IMR-90 (cell line): ENCODE results near the gene DSE. TPM values are rescaled to one million over a fixed set of nuclear protein-coding genes. Genes with fewer than 3 reads are reported as not detected.

Source experiments
- ATAC-seq: fragments of 200-7000 bp; cut with Tn5 transposase; 2 replicates; pipeline ENCODE4 v1.9.1; 2020; ENCODE audit warnings: low read depth, mild to moderate bottlenecking, moderate library complexity
- BruUV-seq: library from RNA; stranded (reverse); fragments of 400-500 nt; replicated peaks from 2 replicates; lab custom pipeline; 2021; lab: Mats Ljungman, UMichigan
- CTCF ChIA-PET: fragments of 300-600 bp; formaldehyde crosslinking; extraction: SDS; loops from one replicate; lab custom pipeline; 2021; ENCODE audit warnings: antibody characterized with exemption; lab: Yijun Ruan, JAX
- POLR2A ChIA-PET: fragments of 300-600 bp; sonication (Branson Sonifier 250); formaldehyde crosslinking; loops from one replicate; lab custom pipeline; 2022; ENCODE audit warnings: antibody characterized with exemption; ENCODE audit not compliant: unreplicated experiment; lab: Charles Lee
- DNase-seq: peaks from one replicate; pipeline ENCODE4 v3.0.0; 2013
- H2AFZ ChIP-seq: replicated peaks from 2 replicates; pipeline ENCODE3; 2013; ENCODE audit warnings: low read length, mild to moderate bottlenecking; ENCODE audit not compliant: poor library complexity
- H2AK5ac ChIP-seq: 2 replicates; pipeline ENCODE4 v1.6.1; 2013; ENCODE audit warnings: low read depth, low read length, inconsistent platforms
- H2AK9ac ChIP-seq: replicated peaks from 2 replicates; pipeline ENCODE3; 2013; ENCODE audit warnings: mild to moderate bottlenecking, low read depth, low read length, moderate library complexity; ENCODE audit not compliant: poor library complexity
- H2BK120ac ChIP-seq: 2 replicates; pipeline ENCODE4 v1.6.1; 2013; ENCODE audit warnings: low read depth, low read length, inconsistent platforms
- H2BK15ac ChIP-seq: 3 replicates; pipeline ENCODE4 v1.6.1; 2013; ENCODE audit warnings: low read depth, low read length, inconsistent platforms
- H2BK20ac ChIP-seq: 2 replicates; pipeline ENCODE4 v1.6.1; 2013; ENCODE audit warnings: low read depth, mild to moderate bottlenecking, inconsistent platforms, low read length, moderate library complexity
- H2BK5ac ChIP-seq: 2 replicates; pipeline ENCODE4 v1.6.1; 2013; ENCODE audit warnings: mild to moderate bottlenecking, low read depth, low read length, inconsistent platforms; ENCODE audit not compliant: poor library complexity, severe bottlenecking
- H3K14ac ChIP-seq: replicated peaks from 2 replicates; pipeline ENCODE4 v1.6.1; 2013; ENCODE audit warnings: low read depth, low read length, inconsistent platforms
- H3K18ac ChIP-seq: 2 replicates; pipeline ENCODE4 v1.6.1; 2013; ENCODE audit warnings: low read depth, low read length, control low read depth
- H3K23ac ChIP-seq: 2 replicates; pipeline ENCODE4 v1.6.1; 2013; ENCODE audit warnings: low read depth, low read length, inconsistent platforms
- H3K27ac ChIP-seq: 2 replicates; pipeline ENCODE4 v1.5.1; 2013; ENCODE audit warnings: mild to moderate bottlenecking, control low read depth, low read length; ENCODE audit not compliant: insufficient read depth
- H3K27me3 ChIP-seq: 2 replicates; pipeline ENCODE4 v1.6.1; 2013; ENCODE audit warnings: low read length; ENCODE audit not compliant: control insufficient read depth, insufficient read depth
- H3K36me3 ChIP-seq: 2 replicates; pipeline ENCODE4 v1.6.1; 2013; ENCODE audit warnings: low read length, mixed read lengths; ENCODE audit not compliant: control insufficient read depth, insufficient read depth
- H3K4ac ChIP-seq: 2 replicates; pipeline ENCODE4 v1.6.1; 2013; ENCODE audit warnings: low read depth, low read length, inconsistent platforms
- H3K4me1 ChIP-seq: 2 replicates; pipeline ENCODE4 v1.6.1; 2013; ENCODE audit warnings: low read length, mixed read lengths; ENCODE audit not compliant: control insufficient read depth, insufficient read depth
- H3K4me2 ChIP-seq: 2 replicates; pipeline ENCODE4 v1.6.1; 2013; ENCODE audit warnings: low read depth, mild to moderate bottlenecking, control low read depth, low read length, moderate library complexity
- H3K4me3 ChIP-seq: 2 replicates; pipeline ENCODE4 v1.5.1; 2013; ENCODE audit warnings: low read depth, mild to moderate bottlenecking, control low read depth, low read length, moderate library complexity; ENCODE audit not compliant: insufficient read depth
- H3K56ac ChIP-seq: 2 replicates; pipeline ENCODE4 v1.6.1; 2013; ENCODE audit warnings: low read length, inconsistent platforms; ENCODE audit not compliant: insufficient read depth; ENCODE audit errors: extremely low read depth
- H3K79me1 ChIP-seq, 2 experiments: 2 replicates each; pipeline ENCODE4 v1.6.1; 2013; ENCODE audit warnings: low read length in 2 of 2, inconsistent platforms in 1 of 2, low read depth in 1 of 2
- H3K9ac ChIP-seq: 2 replicates; pipeline ENCODE4 v1.6.1; 2013; ENCODE audit warnings: low read depth, low read length, control low read depth
- H3K9me1 ChIP-seq: 2 replicates; pipeline ENCODE4 v1.6.1; 2013; ENCODE audit warnings: low read length, inconsistent platforms; ENCODE audit not compliant: insufficient read depth
- H3K9me3 ChIP-seq: 2 replicates; pipeline ENCODE4 v1.6.1; 2013; ENCODE audit warnings: low read length; ENCODE audit not compliant: control insufficient read depth, insufficient read depth
- H4K20me1 ChIP-seq: 2 replicates; pipeline ENCODE4 v1.6.1; 2013; ENCODE audit warnings: low read length, inconsistent platforms; ENCODE audit not compliant: insufficient read depth
- H4K5ac ChIP-seq: 2 replicates; pipeline ENCODE4 v1.6.1; 2013; ENCODE audit warnings: mild to moderate bottlenecking, low read depth, low read length, control low read depth
- H4K8ac ChIP-seq, 2 experiments: 2 replicates each; pipeline ENCODE4 v1.6.1; 2013; ENCODE audit warnings: low read depth in 2 of 2, low read length in 2 of 2, control low read depth in 1 of 2, inconsistent platforms in 1 of 2
- H4K91ac ChIP-seq: 2 replicates; pipeline ENCODE4 v1.6.1; 2013; ENCODE audit warnings: low read depth, low read length, inconsistent platforms; ENCODE audit not compliant: insufficient read depth
- CEBPB ChIP-seq: IDR thresholded peaks from 2 replicates; pipeline ENCODE4 v1.6.1; 2012; ENCODE audit warnings: low read depth, low read length, improper control_type of control experiment
- CHD1 ChIP-seq: IDR thresholded peaks from 2 replicates; pipeline ENCODE4 v1.6.1; 2012; ENCODE audit warnings: low read depth, low read length, improper control_type of control experiment
- FOS ChIP-seq: fragments of 150-350 bp; IDR thresholded peaks from 2 replicates; pipeline ENCODE4 v1.6.1; 2016; ENCODE audit warnings: low read depth, low read length
- MAZ ChIP-seq: IDR thresholded peaks from 2 replicates; pipeline ENCODE4 v1.6.1; 2012; ENCODE audit warnings: low read depth, mild to moderate bottlenecking, low read length, improper control_type of control experiment, moderate library complexity, borderline replicate concordance
- MXI1 ChIP-seq: IDR thresholded peaks from 2 replicates; pipeline ENCODE4 v1.6.1; 2012; ENCODE audit warnings: low read depth, mild to moderate bottlenecking, low read length, moderate library complexity, borderline replicate concordance
- NFE2L2 ChIP-seq: fragments of 150-350 bp; IDR thresholded peaks from 2 replicates; pipeline ENCODE4 v1.6.1; 2016; ENCODE audit warnings: low read depth, mild to moderate bottlenecking, low read length
- RCOR1 ChIP-seq: IDR thresholded peaks from 2 replicates; pipeline ENCODE4 v1.6.1; 2012; ENCODE audit warnings: mild to moderate bottlenecking, low read length, improper control_type of control experiment; ENCODE audit not compliant: insufficient replicate concordance
- dilution Hi-C: fragments of 300-500 bp; cut with HindIII; formaldehyde crosslinking; loops from one replicate; pipeline ENCODE4 v1.14.3; 2018; ENCODE audit warnings: low sequenced_read_pairs; ENCODE audit not compliant: unreplicated experiment
- in situ Hi-C: fragments of 300-500 bp; cut with MboI; formaldehyde crosslinking; loops from 3 replicates; pipeline ENCODE4 v1.14.3; 2019; ENCODE audit warnings: low sequenced_read_pairs, inconsistent platforms, mixed read lengths
- intact Hi-C: fragments of 100-400 bp; cut with micrococcal nuclease; formaldehyde crosslinking; loops from 2 replicates; pipeline ENCODE4 v1.10.0; 2022
- polyA plus RNA-seq, 3 experiments: library from polyadenylated mRNA; depleted of rRNA; stranded (reverse); fragments of >200 nt; gene quantifications; 2 replicates each; pipeline ENCODE4 v1.2.3, GENCODE V29; 2012; ENCODE audit warnings: low replicate concordance in 1 of 3
- total RNA-seq: library from RNA; depleted of rRNA; stranded (reverse); fragments of >200 nt; gene quantifications from 2 replicates; pipeline ENCODE4 v1.2.3, GENCODE V29; 2012
- TF ChIP-seq, protein P1 (sequence below): fragments of 150-350 bp; IDR thresholded peaks from 2 replicates; pipeline ENCODE4 v1.6.1; 2017; ENCODE audit warnings: mild to moderate bottlenecking, antibody characterized with exemption, low read length, low read depth
- TF ChIP-seq, protein P2 (sequence below): fragments of 150-350 bp; IDR thresholded peaks from 2 replicates; pipeline ENCODE4 v1.6.1; 2016; ENCODE audit warnings: low read depth, mild to moderate bottlenecking, low read length, moderate library complexity, borderline replicate concordance

DSE gene
- total and polyA plus RNA-seq, 2 of the 4 experiments (the other 2 are of a cell fraction): 48.0 to 154 TPM

- TF ChIP-seq, protein P1, sequence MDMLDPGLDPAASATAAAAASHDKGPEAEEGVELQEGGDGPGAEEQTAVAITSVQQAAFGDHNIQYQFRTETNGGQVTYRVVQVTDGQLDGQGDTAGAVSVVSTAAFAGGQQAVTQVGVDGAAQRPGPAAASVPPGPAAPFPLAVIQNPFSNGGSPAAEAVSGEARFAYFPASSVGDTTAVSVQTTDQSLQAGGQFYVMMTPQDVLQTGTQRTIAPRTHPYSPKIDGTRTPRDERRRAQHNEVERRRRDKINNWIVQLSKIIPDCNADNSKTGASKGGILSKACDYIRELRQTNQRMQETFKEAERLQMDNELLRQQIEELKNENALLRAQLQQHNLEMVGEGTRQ: no peak
Observed at GRCh38 chr6:116450769-116451740, 80.3 kb downstream of the DSE start (continued).

GRCh38 chr6:116451916-116452315 is 81.2 kb downstream of the DSE start:
- Histone ChIP-seq H2BK5ac (no peak overlapping the region), H3K27me3 (no peaks in the 10 kb centered on the region), H2BK20ac (no peak overlapping the region), H3K9me1 (peaks cover 11% of the 10 kb centered on the region), H3K4ac (no peak overlapping the region), H3K14ac (no peak overlapping the region), H4K5ac (no peak overlapping the region), H2AK9ac (no peak overlapping the region), H3K18ac (no peak overlapping the region), H3K36me3 (no peaks in the 10 kb centered on the region; the same call in 1 of the 2 replicates), H3K56ac (no peak overlapping the region), H2BK120ac (0 out of 2 replicates have a peak overlapping the region, but pooled peaks have one; percentile 6), H3K9ac (no peak overlapping the region), H3K4me3 (no peak overlapping the region), H2AK5ac (no peak overlapping the region), H4K20me1 (peaks cover 3% of the 10 kb centered on the region; the same call in 1 of the 2 replicates), H4K8ac (no peak overlapping the region), H3K9me3 (no peaks in the 10 kb centered on the region), H3K4me1 (peaks cover 5% of the 10 kb centered on the region), H4K91ac (no peak overlapping the region), H2BK15ac (no peak overlapping the region), H3K27ac (no peak overlapping the region), H3K4me2 (no peak overlapping the region), H3K79me1 (peaks cover 0 to 3% of the 10 kb centered on the region in 2 experiments; a peak in 1 of 4 replicates), H3K23ac (no peak overlapping the region), H2AFZ (no peak overlapping the region)
- dilution Hi-C loops: no loop called here
- no peak for DNase-seq
- CTCF ChIA-PET: no interaction called here
- ATAC-seq: no peak
- intact Hi-C loops: no loop called here
- BruUV-seq: no TSS peak
- in situ Hi-C loops: no loop called here
- POLR2A ChIA-PET: no interaction called here
- TF ChIP-seq RCOR1 (no peak), MAZ (no peak), MXI1 (no peak), FOS (no peak), CEBPB (no peak), NFE2L2 (no peak), CHD1 (no peak)
- TF ChIP-seq, protein P2, sequence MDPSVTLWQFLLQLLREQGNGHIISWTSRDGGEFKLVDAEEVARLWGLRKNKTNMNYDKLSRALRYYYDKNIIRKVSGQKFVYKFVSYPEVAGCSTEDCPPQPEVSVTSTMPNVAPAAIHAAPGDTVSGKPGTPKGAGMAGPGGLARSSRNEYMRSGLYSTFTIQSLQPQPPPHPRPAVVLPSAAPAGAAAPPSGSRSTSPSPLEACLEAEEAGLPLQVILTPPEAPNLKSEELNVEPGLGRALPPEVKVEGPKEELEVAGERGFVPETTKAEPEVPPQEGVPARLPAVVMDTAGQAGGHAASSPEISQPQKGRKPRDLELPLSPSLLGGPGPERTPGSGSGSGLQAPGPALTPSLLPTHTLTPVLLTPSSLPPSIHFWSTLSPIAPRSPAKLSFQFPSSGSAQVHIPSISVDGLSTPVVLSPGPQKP: no peak
- TF ChIP-seq, protein P1: no peak
